SK-N-DZ (cell line): Measurements from ENCODE around the gene REN. TPM values are rescaled to one million over a fixed set of nuclear protein-coding genes. Genes with fewer than 3 reads are reported as not detected.

Source experiments
- DNase-seq: peaks from one replicate; pipeline ENCODE4 v3.0.0-alpha.2; 2015; ENCODE audit warnings: low spot score
- polyA plus RNA-seq, 2 experiments: library from polyadenylated mRNA; depleted of rRNA; stranded (reverse); fragments of >200 nt; gene quantifications; 2 replicates each; pipeline ENCODE4 v1.2.3, GENCODE V29; 2014

REN gene
- not detected in 2 replicates for polyA plus RNA-seq (2014; cell fraction: cytosol; rRNA removed)
- not detected in 2 replicates for polyA plus RNA-seq (2014; cell fraction: nucleus; rRNA removed)

GRCh38 chr1:204166219-204166618 lies at the start of gene REN:
TSS of gene REN (minus strand) at chr1:204166337. CDS start at chr1:204166293, 44 bp downstream.
- no peak for DNase-seq

- DNase-seq, result peak; percentile 73
Measured at GRCh38 chr1:204213668-204214662, 47.8 kb upstream of the REN start, which contains the start of gene GOLT1A. TSS of gene GOLT1A (minus strand) at chr1:204213988. CDS start at chr1:204213906, 82 bp downstream.

DNA sequence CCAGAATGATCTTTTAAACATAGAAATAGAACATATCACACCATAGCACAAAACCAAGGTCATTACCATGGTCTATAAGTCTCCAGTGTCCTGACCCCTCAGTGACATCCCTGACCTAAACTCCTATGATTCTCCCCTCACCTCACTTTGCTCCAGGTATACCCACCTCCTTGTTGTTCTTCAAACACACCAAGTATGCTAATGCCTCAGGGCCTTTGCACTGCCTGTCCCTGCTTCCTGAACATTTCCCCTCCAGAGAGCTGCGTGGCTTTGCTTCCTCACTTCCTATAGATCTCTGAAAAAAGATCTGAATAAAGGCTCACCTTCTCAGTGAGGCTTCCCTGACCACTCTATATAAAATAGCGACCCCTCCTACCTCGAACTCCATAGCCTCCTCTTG lies 46.6 kb upstream of the REN start:
- no peak for DNase-seq

DNA sequence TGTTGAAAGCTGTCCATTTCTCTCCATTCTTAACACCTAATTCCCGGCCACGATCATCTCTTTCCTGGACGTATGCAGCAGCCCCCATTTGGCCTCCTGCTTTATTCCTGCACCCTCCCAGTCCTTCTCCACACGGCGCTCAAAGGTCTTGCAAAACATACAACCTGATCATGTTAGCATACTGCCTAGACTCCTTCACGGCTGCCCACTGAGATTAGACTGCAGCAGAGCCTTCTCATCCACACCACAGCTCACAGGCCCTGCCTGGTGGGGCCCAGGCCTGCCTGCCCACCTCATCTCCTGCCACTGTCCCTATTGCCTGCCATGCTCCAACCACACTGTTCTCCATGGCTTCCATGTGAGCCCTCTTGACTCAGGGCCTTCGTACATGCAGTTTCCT lies 44.9 kb upstream of the REN start:
- DNase-seq, result no peak

- peak; percentile 43 for DNase-seq
Measured at GRCh38 chr1:204207136-204207616, 41.0 kb upstream of the REN start.

DNA sequence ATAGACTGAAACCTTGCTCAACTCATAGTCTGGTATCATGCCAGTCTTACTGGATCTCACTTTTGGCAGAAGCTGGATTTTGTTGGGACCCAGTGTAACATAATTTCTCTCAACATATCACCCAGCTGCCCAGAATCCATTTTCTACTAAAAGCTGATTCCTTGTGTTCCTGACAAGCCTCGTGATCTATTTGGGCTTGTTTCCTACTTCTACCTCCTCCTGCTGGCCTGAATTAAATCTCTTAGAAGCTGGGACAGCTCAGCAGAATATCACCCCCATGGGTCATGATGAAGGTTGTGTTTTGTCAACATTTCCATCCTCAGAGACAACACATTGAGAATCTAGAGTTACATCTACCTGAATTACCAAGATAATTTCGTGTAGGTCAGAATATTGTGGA lies 40.0 kb upstream of the REN start:
- DNase-seq, result no peak

- no peak for DNase-seq
Measured at GRCh38 chr1:204205486-204205885, 39.3 kb upstream of the REN start.

GRCh38 chr1:204204944-204205343 lies 38.8 kb upstream of the REN start:
- no peak for DNase-seq

- DNase-seq, result no peak
Measured at GRCh38 chr1:204203206-204203767, 37.1 kb upstream of the REN start.

DNA sequence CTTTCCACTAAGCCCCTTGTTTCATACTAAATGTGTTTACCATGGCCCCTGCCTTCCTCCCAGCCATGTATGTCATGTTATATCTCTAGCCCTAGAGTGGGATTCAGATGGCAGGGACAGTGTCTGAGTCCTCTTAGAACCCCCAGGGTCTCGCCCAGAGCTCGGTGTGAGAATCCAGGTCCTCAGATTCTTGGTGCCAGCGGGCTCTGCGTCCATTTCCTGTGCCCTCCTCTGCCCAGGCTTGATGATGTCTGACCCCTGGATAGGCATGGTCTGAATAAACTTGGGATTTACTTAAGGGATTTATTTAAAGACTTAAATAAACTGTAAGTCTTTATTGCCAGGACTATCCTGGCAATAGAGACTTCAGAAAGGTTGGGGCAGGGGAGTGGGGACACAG lies 36.3 kb upstream of the REN start:
- no peak for DNase-seq

DNA sequence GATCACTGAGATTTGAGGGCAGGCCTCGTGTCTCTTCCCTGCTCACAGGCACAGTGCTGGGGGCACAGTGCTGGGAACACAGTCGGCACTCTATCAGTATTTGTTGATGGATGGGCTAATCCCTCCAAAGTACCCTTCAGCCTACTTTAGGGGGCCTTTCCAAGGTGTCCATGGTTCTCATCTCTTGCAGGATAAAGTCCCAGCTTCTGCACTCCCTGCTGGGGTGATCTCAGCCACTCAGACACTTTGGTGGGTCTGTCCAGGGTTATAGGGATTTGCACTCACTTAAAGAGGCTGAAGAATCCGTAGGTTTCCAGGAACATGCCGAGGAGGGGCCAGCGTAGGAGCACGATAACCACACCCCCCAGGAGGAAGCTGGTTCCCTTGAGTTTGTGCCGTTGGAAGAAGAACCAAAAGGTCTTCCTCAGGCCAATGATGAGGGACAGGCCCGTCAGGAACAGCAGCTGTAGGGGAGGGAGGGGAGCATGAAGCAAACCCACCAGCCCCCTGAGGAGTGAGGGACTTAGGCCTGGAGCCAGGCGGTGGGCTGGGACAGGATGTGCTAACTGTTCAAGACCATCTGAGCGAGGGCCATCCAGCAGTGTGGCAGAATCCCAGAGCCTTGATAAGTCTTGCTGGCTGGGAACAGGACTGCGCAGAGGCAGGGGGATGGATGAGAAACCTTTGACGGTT lies 35.4 kb upstream of the REN start:
- no peak for DNase-seq

DNA sequence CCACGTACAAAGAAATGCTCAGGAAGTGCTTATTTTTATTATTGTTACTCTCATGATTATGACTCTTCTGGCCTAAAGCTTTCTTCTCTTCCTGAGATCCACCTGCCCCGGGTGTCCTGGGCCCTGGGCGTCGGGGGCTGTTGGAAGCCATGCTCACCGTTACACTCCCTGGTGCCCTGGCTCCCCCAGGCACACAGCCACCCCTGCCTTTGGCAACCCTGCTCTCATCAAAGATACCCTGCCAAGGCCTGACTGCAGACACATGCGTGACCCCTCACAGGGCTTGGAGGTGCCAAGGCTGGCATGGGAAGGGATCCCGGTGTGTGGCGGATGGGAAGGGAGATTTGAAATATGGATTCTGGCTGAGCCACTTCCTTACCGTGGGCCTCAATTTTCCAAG lies 33.4 kb upstream of the REN start:
- DNase-seq, result no peak

GRCh38 chr1:204198348-204199340 lies 32.5 kb upstream of the REN start:
- DNase-seq, result no peak

- DNase-seq, result no peak
Measured at GRCh38 chr1:204197068-204197467, 30.9 kb upstream of the REN start.

- no peak for DNase-seq
Measured at GRCh38 chr1:204196068-204196795, 30.1 kb upstream of the REN start, which contains the start of gene KISS1. TSS of gene KISS1 (minus strand) at chr1:204196491. CDS start at chr1:204192876, 3,615 bp downstream.

GRCh38 chr1:204194771-204195170 lies 28.6 kb upstream of the REN start:
- DNase-seq, result no peak

DNA sequence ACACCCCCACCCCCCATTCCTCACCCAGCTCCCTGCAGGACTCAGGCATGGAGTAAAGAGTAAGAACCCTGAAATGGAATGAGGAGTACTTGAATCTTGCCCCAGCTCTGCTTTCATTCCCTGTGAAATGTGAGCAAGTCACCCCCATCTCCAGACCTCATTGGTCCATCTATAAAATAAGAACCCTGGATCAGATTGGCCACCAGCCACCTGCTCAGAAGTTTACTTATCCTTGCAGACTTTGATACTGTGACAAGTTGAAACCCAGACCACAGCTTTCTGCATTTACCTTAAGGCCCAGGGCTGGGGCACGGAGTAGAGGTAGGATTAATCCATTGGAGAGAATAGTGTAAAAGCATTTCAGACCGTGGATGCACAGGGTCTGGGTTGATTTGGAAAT lies 27.9 kb upstream of the REN start:
- DNase-seq, result no peak

DNA sequence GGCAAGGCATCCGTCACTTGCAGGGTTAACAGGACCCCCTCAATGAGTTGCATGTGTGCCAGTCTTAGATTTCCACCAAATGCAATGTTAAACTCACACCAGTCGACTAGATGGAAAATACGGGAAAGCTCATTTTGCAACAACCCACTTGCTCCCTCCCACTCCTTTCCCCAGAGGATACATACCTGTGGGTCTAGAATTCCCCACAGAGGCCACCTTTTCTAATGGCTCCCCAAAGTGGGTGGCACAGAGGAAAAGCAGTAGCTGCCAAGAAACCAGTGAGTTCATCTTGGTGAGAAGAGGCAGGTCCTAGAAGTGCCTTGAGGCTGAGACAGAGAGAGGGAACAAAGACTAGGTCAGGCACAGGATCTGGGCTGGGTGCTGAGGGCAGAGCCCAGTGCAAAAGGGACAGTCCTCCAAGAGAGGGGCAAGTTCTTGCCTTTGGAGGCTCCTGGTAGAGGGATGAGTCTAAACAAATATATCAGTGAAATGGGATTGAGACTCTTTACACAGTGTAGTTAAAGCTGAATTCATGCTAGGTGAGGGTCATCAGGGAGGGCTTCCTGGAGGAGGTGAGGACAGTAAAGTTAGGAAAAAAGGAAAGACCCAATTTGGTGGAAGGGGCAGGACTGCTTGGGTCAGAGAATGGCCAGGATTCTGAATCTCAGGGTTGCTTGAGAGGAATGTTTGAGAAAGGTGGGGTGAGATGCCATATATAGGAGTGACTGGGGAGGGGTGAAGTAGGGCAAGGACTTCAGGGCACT lies 26.6 kb upstream of the REN start:
- DNase-seq, result no peak

DNA sequence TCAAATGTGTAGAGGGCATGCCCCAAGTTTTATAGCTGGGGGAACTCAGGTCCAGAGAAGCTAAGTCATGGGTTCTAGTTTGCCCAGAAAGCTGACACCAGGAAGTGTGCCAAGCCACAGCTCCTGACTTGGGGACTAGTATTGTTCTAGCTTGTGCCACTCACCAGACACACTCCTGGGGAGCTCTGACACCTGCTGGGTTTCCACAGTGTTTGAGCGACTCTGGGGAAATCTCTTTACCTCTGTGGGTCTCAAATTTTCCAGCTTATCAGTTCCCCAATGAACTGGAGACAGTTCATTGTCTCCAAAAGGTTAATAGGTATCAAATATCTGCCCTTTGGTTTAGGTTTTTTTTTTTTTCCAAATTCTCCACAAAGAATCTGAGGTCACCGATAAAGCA lies 25.9 kb upstream of the REN start:
- no peak for DNase-seq
